Skeletal muscle tissue (tissue), 4 donors: ENCODE data around the gene GPATCH1. TPM values are rescaled to one million over a fixed set of nuclear protein-coding genes. Genes with fewer than 3 reads are reported as not detected.
"Not testable (repeated sequence)": the region's sequence is repeated elsewhere in the genome, so short reads cannot be mapped to it uniquely, and the experiment has no call there.

Source experiments
- H3K27ac ChIP-seq: one replicate; pipeline ENCODE4 v1.7.0; 2013; ENCODE audit warnings: mild to moderate bottlenecking, low read depth, low read length, inconsistent platforms
- H3K27me3 ChIP-seq, 3 donors: one replicate each; pipeline ENCODE4 v1.7.0; 2013; ENCODE audit warnings: low read length in 3 of 3; ENCODE audit not compliant: control insufficient read depth in 3 of 3, insufficient read depth in 3 of 3
- H3K36me3 ChIP-seq, 3 donors: one replicate each; pipeline ENCODE4 v1.7.0; 2013; ENCODE audit warnings: low read length in 3 of 3; ENCODE audit not compliant: control insufficient read depth in 3 of 3, insufficient read depth in 3 of 3
- H3K4me1 ChIP-seq, 3 donors: one replicate each; pipeline ENCODE4 v1.7.0; 2013; ENCODE audit warnings: low read length in 3 of 3, mild to moderate bottlenecking in 3 of 3; ENCODE audit not compliant: control insufficient read depth in 3 of 3, insufficient read depth in 3 of 3
- H3K4me3 ChIP-seq, 3 donors: one replicate each; pipeline ENCODE4 v1.7.0; 2013; ENCODE audit warnings: low read length in 3 of 3
- H3K9ac ChIP-seq, 3 donors: one replicate each; pipeline ENCODE4 v1.7.0; 2013; ENCODE audit warnings: low read length in 3 of 3, mild to moderate bottlenecking in 3 of 3, moderate library complexity in 2 of 3, low read depth in 1 of 3
- H3K9me3 ChIP-seq, 3 donors: one replicate each; pipeline ENCODE4 v1.7.0; 2013; ENCODE audit warnings: low read length in 3 of 3; ENCODE audit not compliant: control insufficient read depth in 3 of 3
- total RNA-seq: library from RNA; depleted of rRNA; stranded (reverse); fragments of >200 nt; gene quantifications from one replicate; pipeline ENCODE4 v1.2.3, GENCODE V29; 2014
- donor health status: Osteomylitis.

GPATCH1 gene
- total RNA-seq, 1 donor from 2014 or later = 6.3 TPM

- Histone ChIP-seq H3K9ac (no peak overlapping the region), H3K27ac (no peak overlapping the region), H3K36me3 (peaks cover 10 to 16% (median 14%) of the 10 kb centered on the region in 3 donors), H3K4me1 (no peaks in the 10 kb centered on the region), H3K9me3 (no peaks in the 10 kb centered on the region), H3K4me3 (no peak overlapping the region), H3K27me3 (peaks cover 10 to 14% (median 12%) of the 10 kb centered on the region in 3 donors)
Measured at GRCh38 chr19:33132425-33132824, 51.4 kb downstream of the GPATCH1 start.

GRCh38 chr19:33133438-33134031, 52.6 kb downstream of the GPATCH1 start:
- H3K27me3 ChIP-seq = peaks cover 10 to 14% (median 12%) of the 10 kb centered on the region in 3 donors

DNA sequence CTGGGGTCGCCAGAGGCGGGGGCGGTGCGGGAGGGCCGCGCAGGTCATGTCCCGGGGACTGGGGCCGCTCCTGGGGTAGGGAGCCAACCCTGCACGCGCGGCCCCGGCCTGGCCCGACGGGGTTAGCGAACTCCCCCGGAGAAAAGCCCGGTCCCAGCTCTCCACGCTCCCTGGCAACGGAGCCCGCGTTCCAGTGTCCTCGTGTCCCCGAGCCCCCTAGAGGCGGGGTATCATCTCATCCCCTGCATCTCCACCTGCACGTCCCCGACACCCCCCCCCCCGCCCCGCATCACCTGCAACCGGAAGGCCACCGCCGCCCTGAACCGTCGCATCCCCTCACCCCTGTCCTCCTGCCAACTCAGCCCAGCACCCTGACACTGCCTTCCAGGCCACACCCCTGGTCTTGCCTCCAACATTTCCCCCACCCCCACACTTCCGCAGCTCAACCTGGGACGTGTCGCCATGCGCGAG, 53.6 kb downstream of the GPATCH1 start:
- Histone ChIP-seq H3K9me3 (no peaks in the 10 kb centered on the region), H3K36me3 (peaks cover 4 to 8% (median 6%) of the 10 kb centered on the region in 3 donors), H3K9ac (no peak overlapping the region), H3K4me3 (no peak overlapping the region), H3K27me3 (peaks cover 10 to 17% (median 14%) of the 10 kb centered on the region in 3 donors), H3K4me1 (no peaks in the 10 kb centered on the region), H3K27ac (no peak overlapping the region)

More at GRCh38 chr19:33133438-33134031, 52.6 kb downstream of the GPATCH1 start:
- Histone ChIP-seq H3K9ac (no peak overlapping the region), H3K4me1 (no peaks in the 10 kb centered on the region), H3K4me3 (no peak overlapping the region), H3K9me3 (no peaks in the 10 kb centered on the region), H3K27ac (no peak overlapping the region), H3K36me3 (peaks cover 7 to 12% (median 9%) of the 10 kb centered on the region in 3 donors)

DNA sequence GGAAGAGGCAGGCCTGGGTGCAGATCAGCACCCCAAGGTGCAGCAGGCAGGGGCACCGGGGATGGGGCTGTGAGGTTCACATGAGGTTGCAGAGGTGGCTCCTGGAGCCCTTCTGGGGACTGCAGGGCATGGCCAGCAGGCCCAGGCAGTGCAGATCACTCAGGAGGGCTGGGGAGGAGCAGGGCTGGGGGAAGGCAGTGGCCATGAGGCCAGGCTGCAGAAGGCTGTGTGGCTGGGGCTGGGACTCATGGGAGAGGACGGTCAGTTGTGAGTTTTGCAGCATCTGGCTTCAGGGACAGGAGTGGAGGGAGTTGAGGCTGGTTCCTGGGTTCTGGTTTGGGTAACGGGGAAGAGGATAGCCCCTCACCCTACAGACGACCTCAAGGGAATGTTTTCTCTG, 58.2 kb downstream of the GPATCH1 start:
- no peak overlapping the region for H3K9ac ChIP-seq
- H3K27ac ChIP-seq = no peak overlapping the region
- H3K4me1 ChIP-seq = no peaks in the 10 kb centered on the region
- peaks cover 6 to 12% (median 7%) of the 10 kb centered on the region in 3 donors for H3K27me3 ChIP-seq
- no peaks in the 10 kb centered on the region for H3K9me3 ChIP-seq
- no peak overlapping the region for H3K4me3 ChIP-seq
- H3K36me3 ChIP-seq = no peaks in the 10 kb centered on the region

GRCh38 chr19:33143897-33144405, 63.0 kb downstream of the GPATCH1 start:
- no peaks in the 10 kb centered on the region for H3K9me3 ChIP-seq
- H3K27ac ChIP-seq = no peak overlapping the region
- H3K27me3 ChIP-seq = peaks cover 0 to 6% (median 0%) of the 10 kb centered on the region in 3 donors
- no peak overlapping the region for H3K4me3 ChIP-seq
- no peaks in the 10 kb centered on the region for H3K4me1 ChIP-seq
- H3K36me3 ChIP-seq = no peaks in the 10 kb centered on the region
- H3K9ac ChIP-seq = no peak overlapping the region

- Histone ChIP-seq H3K27ac (no peak overlapping the region), H3K9ac (no peak overlapping the region), H3K4me1 (no peaks in the 10 kb centered on the region), H3K9me3 (no peaks in the 10 kb centered on the region), H3K27me3 (no peaks in the 10 kb centered on the region), H3K36me3 (no peaks in the 10 kb centered on the region), H3K4me3 (no peak overlapping the region)
Measured at GRCh38 chr19:33146209-33146608, 65.2 kb downstream of the GPATCH1 start.

- no peak overlapping the region for H3K4me3 ChIP-seq
- H3K4me1 ChIP-seq = no peaks in the 10 kb centered on the region
- no peaks in the 10 kb centered on the region for H3K27me3 ChIP-seq
- H3K9ac ChIP-seq = no peak overlapping the region
- no peak overlapping the region for H3K27ac ChIP-seq
- no peaks in the 10 kb centered on the region for H3K9me3 ChIP-seq
- H3K36me3 ChIP-seq = no peaks in the 10 kb centered on the region
Measured at GRCh38 chr19:33147538-33147937, 66.6 kb downstream of the GPATCH1 start.

DNA sequence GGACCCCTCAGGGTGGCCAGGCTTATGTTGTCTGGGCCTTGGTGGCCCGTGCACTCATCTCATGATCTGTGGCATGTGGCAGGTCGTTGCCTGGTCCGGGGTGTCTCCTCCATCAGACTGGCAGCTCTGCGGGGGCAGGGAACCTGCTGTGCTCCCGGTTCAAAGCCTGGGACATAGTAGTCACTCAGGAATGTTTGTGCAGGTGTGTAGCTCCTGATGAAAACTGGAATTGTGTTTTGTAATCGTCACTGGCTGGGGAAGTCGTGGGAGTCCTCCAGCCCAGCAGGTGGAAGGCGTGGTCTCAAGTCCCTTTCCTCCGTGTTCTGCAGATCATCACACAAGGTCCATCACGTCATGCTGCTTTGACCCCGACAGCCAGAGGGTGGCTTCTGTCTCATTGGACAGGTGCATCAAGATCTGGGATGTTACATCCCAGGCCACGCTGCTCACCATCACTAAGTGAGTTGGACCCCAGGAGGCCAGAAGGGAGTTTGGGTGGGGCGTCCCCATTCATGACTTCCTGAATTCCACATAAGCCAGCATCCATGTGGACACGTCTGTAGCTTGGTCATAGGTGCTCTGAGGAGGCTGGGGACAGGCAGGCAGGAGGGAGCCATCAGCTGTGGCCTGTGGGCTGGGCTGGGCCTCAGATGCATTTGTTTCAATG, 70.0 kb downstream of the GPATCH1 start:
- H3K9ac ChIP-seq = no peak overlapping the region
- peaks cover 0 to 2% (median 0%) of the 10 kb centered on the region in 3 donors for H3K27me3 ChIP-seq
- no peaks in the 10 kb centered on the region for H3K4me1 ChIP-seq
- no peaks in the 10 kb centered on the region for H3K36me3 ChIP-seq
- no peaks in the 10 kb centered on the region for H3K9me3 ChIP-seq
- H3K27ac ChIP-seq = no peak overlapping the region
- no peak overlapping the region for H3K4me3 ChIP-seq

DNA sequence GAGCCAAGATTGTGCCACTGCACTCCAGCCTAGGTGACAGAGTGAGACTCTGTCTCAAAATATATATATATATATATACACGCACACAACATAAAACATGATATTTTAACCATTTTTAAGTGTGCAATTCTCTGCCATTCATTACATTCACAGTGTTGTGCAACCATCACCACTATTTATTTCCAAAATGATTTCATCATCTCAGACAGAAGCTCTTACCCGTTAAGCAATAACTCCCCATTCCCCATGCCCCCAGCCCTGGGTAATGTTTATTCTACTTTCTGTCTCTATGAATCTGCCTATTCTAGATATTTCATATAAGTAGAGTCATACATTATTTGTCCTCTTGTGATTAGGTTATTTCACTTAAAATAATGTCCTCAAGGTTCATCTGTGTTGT, 71.2 kb downstream of the GPATCH1 start:
- Histone ChIP-seq H3K36me3 (no peaks in the 10 kb centered on the region), H3K4me3 (no peak overlapping the region), H3K27me3 (peaks cover 0 to 2% (median 0%) of the 10 kb centered on the region in 3 donors), H3K9me3 (no peaks in the 10 kb centered on the region), H3K4me1 (no peaks in the 10 kb centered on the region), H3K9ac (no peak overlapping the region), H3K27ac (no peak overlapping the region)

DNA sequence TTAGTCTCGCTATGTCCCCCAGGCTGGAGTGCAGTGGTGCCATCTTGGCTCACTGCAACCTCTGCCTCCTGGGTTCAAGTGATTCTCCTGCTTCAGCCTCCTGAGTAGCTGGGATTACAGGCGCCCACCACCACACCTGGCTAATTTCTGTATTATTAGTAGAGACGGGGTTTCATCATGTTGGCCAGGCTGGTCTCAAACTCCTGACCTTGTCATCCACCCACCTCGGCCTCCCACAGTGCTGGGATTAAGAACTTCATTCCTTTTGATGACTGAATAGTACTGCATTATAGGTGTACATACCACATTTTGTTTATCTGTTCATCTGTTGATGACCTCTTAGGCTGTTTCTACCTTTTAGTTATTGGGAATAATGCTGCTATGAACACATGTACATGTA, 71.6 kb downstream of the GPATCH1 start:
- H3K9me3 ChIP-seq, H3K9ac ChIP-seq, H3K4me1 ChIP-seq, H3K36me3 ChIP-seq, H3K27ac ChIP-seq, H3K27me3 ChIP-seq, H3K4me3 ChIP-seq: not testable (repeated sequence)
